Measurements from ENCODE around the gene SDK1. TPM values are rescaled to one million over a fixed set of nuclear protein-coding genes. Genes with fewer than 3 reads are reported as not detected.

Gene SDK1
- total RNA-seq, 4 donors from 2014 or later: 1.3 to 5.0 (median 2.0) TPM

- Histone ChIP-seq H3K4me1 (no peaks in the 10 kb centered on the region), H3K9me3 (no peaks in the 10 kb centered on the region), H3K36me3 (no peaks in the 10 kb centered on the region), H3K27me3 (no peaks in the 10 kb centered on the region), H3K4me3 (replicated peaks in 1 of 3) (no peak overlapping the region), H3K27ac (no peak overlapping the region)
- TF ChIP-seq POLR2A (IDR thresholded peaks at IDR 0.05) (no peak), CTCF (IDR thresholded peaks at IDR 0.05) (no peak)
- intact Hi-C loops (cut with DNase I): no loop called here
- DNase-seq: no peak
- 70 to 72% methylated on average over 3 of the region's 3 CpGs for whole genome bisulfite sequencing, 2 donors
These were observed 21.8 kb upstream of the SDK1 start for GRCh38 chr7:3279147-3279818.

- H3K9me3 ChIP-seq: no peaks in the 10 kb centered on the region
- H3K27ac ChIP-seq: no peak overlapping the region
- no peaks in the 10 kb centered on the region for H3K27me3 ChIP-seq
- 78 to 81% methylated on average over 3 of the region's 3 CpGs for WGBS, 2 donors
- no peaks in the 10 kb centered on the region for H3K4me1 ChIP-seq
- TF ChIP-seq POLR2A (IDR thresholded peaks at IDR 0.05) (no peak), CTCF (IDR thresholded peaks at IDR 0.05) (no peak)
- no peak for DNase-seq
- H3K4me3 ChIP-seq (replicated peaks in 1 of 3): no peak overlapping the region
- intact Hi-C loops (cut with DNase I): no loop called here
- H3K36me3 ChIP-seq: no peaks in the 10 kb centered on the region
These were observed 20.6 kb upstream of the SDK1 start for GRCh38 chr7:3280445-3280844.

- TF ChIP-seq POLR2A (IDR thresholded peaks at IDR 0.05) (no peak), CTCF (IDR thresholded peaks at IDR 0.05) (no peak)
These were observed 20.0 kb upstream of the SDK1 start for GRCh38 chr7:3280946-3281656.

GRCh38 chr7:3282457-3282856 lies 18.6 kb upstream of the SDK1 start:
- H3K4me1 ChIP-seq: no peaks in the 10 kb centered on the region
- intact Hi-C loops (cut with DNase I): no loop called here
- TF ChIP-seq POLR2A (IDR thresholded peaks at IDR 0.05): no peak
- TF ChIP-seq CTCF (IDR thresholded peaks at IDR 0.05): no peak
- H3K27me3 ChIP-seq: no peaks in the 10 kb centered on the region
- H3K36me3 ChIP-seq: no peaks in the 10 kb centered on the region
- no peaks in the 10 kb centered on the region for H3K9me3 ChIP-seq
- WGBS, 2 donors: 81 to 84% methylated on average over 7 of the region's 7 CpGs
- no peak overlapping the region for H3K4me3 ChIP-seq (replicated peaks in 1 of 3)
- H3K27ac ChIP-seq: no peak overlapping the region
- DNase-seq: no peak

More at GRCh38 chr7:3280946-3281656, 20.0 kb upstream of the SDK1 start:
- 79 to 88% methylated on average over 10 of the region's 10 CpGs for WGBS, 2 donors
- no peak overlapping the region for H3K27ac ChIP-seq
- no peak for DNase-seq
- no peaks in the 10 kb centered on the region for H3K36me3 ChIP-seq
- no peaks in the 10 kb centered on the region for H3K9me3 ChIP-seq
- no peaks in the 10 kb centered on the region for H3K27me3 ChIP-seq
- H3K4me1 ChIP-seq: no peaks in the 10 kb centered on the region
- no peak overlapping the region for H3K4me3 ChIP-seq (replicated peaks in 1 of 3)
- intact Hi-C loops (cut with DNase I): no loop called here

GRCh38 chr7:3283130-3283704 lies 17.8 kb upstream of the SDK1 start:
- WGBS, 2 donors: 79 to 88% methylated on average over 5 of the region's 5 CpGs
- no peak overlapping the region for H3K4me3 ChIP-seq (replicated peaks in 1 of 3)
- H3K4me1 ChIP-seq: no peaks in the 10 kb centered on the region
- no peak overlapping the region for H3K27ac ChIP-seq
- TF ChIP-seq CTCF (IDR thresholded peaks at IDR 0.05) (no peak), POLR2A (IDR thresholded peaks at IDR 0.05) (no peak)
- no peaks in the 10 kb centered on the region for H3K36me3 ChIP-seq
- intact Hi-C loops (cut with DNase I): no loop called here
- DNase-seq: no peak
- H3K9me3 ChIP-seq: no peaks in the 10 kb centered on the region
- H3K27me3 ChIP-seq: no peaks in the 10 kb centered on the region
